AG04450 (cell line): ENCODE results near the gene CEL. TPM values are rescaled to one million over a fixed set of nuclear protein-coding genes. Genes with fewer than 3 reads are reported as not detected.

Experiments
- CTCF ChIA-PET: fragments of 300-600, 350-600 bp; formaldehyde crosslinking; extraction: SDS; loops from one replicate; lab custom pipeline; 2022; ENCODE audit warnings: antibody characterized with exemption, inconsistent platforms; lab: Charles Lee
- POLR2A ChIA-PET: fragments of 350-600 bp; formaldehyde crosslinking; extraction: SDS; loops from one replicate; lab custom pipeline; 2021; ENCODE audit warnings: antibody characterized with exemption, inconsistent platforms; lab: Yijun Ruan, JAX
- DNase-seq: peaks from one replicate; pipeline ENCODE4 v3.0.0-alpha.2; 2011; ENCODE audit warnings: low read depth, low spot score
- H3K27ac ChIP-seq: one replicate; pipeline ENCODE4 v1.5.1; 2012; ENCODE audit warnings: low read depth, low read length, control low read depth
- H3K27me3 ChIP-seq: one replicate; pipeline ENCODE4 v1.6.0; 2012; ENCODE audit warnings: low read length; ENCODE audit not compliant: control insufficient read depth, insufficient read depth
- H3K4me3 ChIP-seq: 2 replicates; pipeline ENCODE4 v1.5.1; 2011; ENCODE audit warnings: mild to moderate bottlenecking, low read depth, low read length, control low read depth
- H3K9me3 ChIP-seq: 2 replicates; pipeline ENCODE4 v1.5.1; 2012; ENCODE audit warnings: low read length; ENCODE audit not compliant: control insufficient read depth, insufficient read depth
- polyA plus RNA-seq: library from polyadenylated mRNA; depleted of rRNA; stranded (reverse); fragments of >200 nt; gene quantifications from 2 replicates; pipeline ENCODE4 v1.2.3, GENCODE V29; 2011
- TF ChIP-seq, protein P1 (sequence below): IDR thresholded peaks from 2 replicates; pipeline ENCODE4 v1.5.1; 2011; ENCODE audit warnings: low read depth, low read length, control low read depth, inconsistent platforms

CEL gene
- polyA plus RNA-seq, 1 experiment: 0.24 TPM

DNA sequence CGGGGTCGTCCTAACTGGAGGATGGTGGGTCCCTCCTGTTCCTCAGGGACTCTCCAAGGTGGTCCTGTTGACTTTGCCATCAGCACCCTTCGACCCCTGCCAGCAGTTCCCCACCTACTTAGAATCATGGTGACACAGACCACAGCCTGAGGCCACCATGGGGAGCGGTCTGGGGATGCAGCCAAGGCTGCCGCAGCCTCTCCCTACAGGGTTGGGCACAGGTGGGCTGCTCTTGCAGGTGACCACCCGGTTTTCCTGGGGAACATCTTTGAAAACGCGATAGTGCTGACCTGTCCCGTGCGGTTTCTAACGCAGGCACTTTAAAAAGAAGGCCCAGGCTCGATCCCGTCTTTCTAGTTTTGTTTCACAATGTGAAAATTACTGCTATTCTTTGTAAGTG is 12.7 kb upstream of the CEL start:
- no peak overlapping the region for H3K27ac ChIP-seq
- H3K4me3 ChIP-seq: no peak overlapping the region
- TF ChIP-seq, protein P1, sequence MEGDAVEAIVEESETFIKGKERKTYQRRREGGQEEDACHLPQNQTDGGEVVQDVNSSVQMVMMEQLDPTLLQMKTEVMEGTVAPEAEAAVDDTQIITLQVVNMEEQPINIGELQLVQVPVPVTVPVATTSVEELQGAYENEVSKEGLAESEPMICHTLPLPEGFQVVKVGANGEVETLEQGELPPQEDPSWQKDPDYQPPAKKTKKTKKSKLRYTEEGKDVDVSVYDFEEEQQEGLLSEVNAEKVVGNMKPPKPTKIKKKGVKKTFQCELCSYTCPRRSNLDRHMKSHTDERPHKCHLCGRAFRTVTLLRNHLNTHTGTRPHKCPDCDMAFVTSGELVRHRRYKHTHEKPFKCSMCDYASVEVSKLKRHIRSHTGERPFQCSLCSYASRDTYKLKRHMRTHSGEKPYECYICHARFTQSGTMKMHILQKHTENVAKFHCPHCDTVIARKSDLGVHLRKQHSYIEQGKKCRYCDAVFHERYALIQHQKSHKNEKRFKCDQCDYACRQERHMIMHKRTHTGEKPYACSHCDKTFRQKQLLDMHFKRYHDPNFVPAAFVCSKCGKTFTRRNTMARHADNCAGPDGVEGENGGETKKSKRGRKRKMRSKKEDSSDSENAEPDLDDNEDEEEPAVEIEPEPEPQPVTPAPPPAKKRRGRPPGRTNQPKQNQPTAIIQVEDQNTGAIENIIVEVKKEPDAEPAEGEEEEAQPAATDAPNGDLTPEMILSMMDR: no peak
- no peak for DNase-seq
- H3K9me3 ChIP-seq: no peaks in the 10 kb centered on the region
- ChIA-PET POLR2A (interaction anchor here (0.6 kb wide), 1 partner anchor 14 kb away, joined by 4 read pairs; no protein-coding TSS in a partner anchor), CTCF (interaction anchor here (0.7 to 4.7 kb wide), 5 partner anchors 13 to 130 kb away, joined by 3 to 23 read pairs (median 4); no protein-coding TSS in a partner anchor)
- H3K27me3 ChIP-seq: no peaks in the 10 kb centered on the region

DNA sequence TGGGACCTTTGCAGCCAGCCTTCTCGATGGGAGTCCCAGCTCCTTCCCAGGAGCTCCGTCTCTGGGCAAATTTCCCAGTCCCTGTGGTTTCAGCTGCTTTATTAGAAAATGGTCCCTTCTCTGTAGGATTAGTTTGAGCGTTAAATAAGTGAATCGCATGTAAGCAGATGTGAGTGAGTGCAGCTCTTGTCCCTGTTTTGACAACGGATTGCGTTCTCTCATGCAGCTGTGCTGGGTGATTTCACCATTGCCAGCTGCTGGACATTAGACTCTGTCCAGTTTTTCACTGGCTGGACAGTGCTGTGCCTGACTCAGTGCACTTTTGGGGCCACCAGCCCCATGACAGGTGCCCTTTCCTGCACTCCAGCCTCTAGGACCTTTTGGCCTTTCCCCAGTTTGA is 11.6 kb upstream of the CEL start:
- TF ChIP-seq, protein P1: no peak
- Histone ChIP-seq H3K4me3 (no peak overlapping the region), H3K9me3 (no peaks in the 10 kb centered on the region), H3K27me3 (no peaks in the 10 kb centered on the region), H3K27ac (no peak overlapping the region)
- DNase-seq: no peak
- CTCF ChIA-PET: interaction anchor here (4.7 kb wide), 1 partner anchor 94 kb away, joined by 23 read pairs; no protein-coding TSS in a partner anchor
- POLR2A ChIA-PET: no interaction called here

DNA sequence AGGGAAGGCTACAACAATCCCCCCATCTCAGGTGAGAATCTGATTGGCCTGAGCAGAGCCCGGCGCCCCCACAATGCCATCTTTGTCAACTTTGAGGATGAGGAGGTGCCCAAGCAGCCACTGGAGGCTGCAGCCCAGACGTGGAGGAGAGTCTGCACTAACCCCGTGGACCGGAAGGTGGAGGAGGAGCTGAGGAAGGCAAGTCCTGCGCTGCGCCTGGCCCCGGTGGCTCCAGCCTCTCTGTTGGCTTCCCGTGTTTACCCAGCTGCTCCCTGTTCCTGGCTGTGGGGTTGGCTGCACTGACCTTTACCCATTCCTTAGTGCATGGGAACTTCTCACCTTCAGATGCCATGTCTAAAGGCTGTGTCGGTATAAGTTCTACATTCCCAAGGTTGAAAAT is 11.0 kb upstream of the CEL start:
- no peak overlapping the region for H3K27ac ChIP-seq
- H3K4me3 ChIP-seq: no peak overlapping the region
- no peaks in the 10 kb centered on the region for H3K9me3 ChIP-seq
- no peaks in the 10 kb centered on the region for H3K27me3 ChIP-seq
- no peak for DNase-seq
- ChIA-PET CTCF (interaction anchor here (4.7 kb wide), 1 partner anchor 93 kb away, joined by 23 read pairs; no protein-coding TSS in a partner anchor), POLR2A (interaction anchor here (0.5 kb wide), 1 partner anchor 298 kb away, joined by 3 read pairs; no protein-coding TSS in a partner anchor)
- TF ChIP-seq, protein P1: no peak

DNA sequence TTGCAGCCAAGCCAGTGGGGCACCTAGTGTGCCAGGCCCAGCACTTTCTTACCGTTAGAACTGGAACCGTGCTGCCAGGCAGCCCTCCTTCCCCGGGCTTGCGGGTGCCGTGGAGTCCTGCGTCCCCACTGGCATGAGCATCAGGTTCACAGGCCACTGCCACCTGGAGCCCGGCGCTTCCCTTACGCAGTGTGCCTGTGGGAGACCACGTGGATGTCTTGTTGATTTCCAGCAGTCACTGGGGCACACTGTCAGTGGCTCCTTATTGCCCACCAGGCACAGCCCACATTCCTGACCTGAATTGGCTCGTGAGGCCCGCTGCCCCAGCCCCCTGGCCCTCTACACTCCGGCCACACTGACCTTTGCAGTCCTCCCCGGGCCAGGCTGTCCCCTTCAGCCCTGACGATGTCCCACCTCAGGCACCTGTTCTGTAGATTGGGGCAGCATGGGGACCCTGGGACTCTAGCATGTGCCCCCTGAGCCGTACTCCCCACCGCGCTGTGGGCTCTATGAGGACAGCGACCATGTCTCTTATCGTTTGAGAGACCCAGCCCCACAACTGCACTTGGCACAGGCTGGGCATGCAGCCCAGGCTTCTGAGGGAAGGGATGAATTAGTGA is 10.4 kb upstream of the CEL start:
- no peak for DNase-seq
- TF ChIP-seq, protein P1: no peak
- H3K4me3 ChIP-seq: no peak overlapping the region
- H3K27ac ChIP-seq: no peak overlapping the region
- POLR2A ChIA-PET: no interaction called here
- CTCF ChIA-PET: interaction anchor here (4.7 kb wide), 1 partner anchor 93 kb away, joined by 23 read pairs; no protein-coding TSS in a partner anchor
- H3K9me3 ChIP-seq: no peaks in the 10 kb centered on the region
- H3K27me3 ChIP-seq: no peaks in the 10 kb centered on the region

DNA sequence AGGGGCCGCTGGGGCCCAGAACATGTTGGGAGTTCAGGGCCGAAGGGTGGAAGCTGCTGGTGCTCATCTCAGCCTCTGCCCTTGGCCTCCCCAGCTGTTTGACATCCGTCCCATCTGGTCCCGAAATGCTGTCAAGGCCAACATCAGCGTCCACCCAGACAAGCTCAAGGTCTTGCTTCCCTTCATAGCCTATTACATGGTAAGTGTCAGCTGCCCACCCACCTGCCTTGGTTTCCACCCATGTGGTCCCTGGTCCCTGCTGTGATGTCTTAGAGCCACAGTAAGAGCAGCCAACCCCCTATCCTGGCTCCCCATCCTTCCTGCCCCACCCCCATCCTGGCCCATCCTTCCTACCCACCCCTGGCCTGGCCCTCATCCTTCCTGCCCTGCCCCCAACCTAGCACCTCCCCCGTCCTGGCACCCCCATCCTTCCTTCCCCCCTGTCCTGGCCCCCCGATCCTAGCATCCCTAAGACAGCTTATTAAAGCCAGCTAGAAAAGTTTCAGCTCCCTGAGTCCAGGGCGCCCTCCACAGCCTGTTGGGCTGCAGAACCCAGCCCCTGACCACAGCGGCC is 9.7 kb upstream of the CEL start:
- Histone ChIP-seq H3K4me3 (no peak overlapping the region), H3K9me3 (no peaks in the 10 kb centered on the region; the same call in 1 of the 2 replicates), H3K27ac (no peak overlapping the region), H3K27me3 (no peaks in the 10 kb centered on the region)
- POLR2A ChIA-PET: no interaction called here
- TF ChIP-seq, protein P1: no peak
- no peak for DNase-seq
- CTCF ChIA-PET: interaction anchor here (4.7 kb wide), 1 partner anchor 92 kb away, joined by 23 read pairs; no protein-coding TSS in a partner anchor
